CD4-positive, CD25-positive, alpha-beta regulatory T cell (primary cell): ENCODE results near the gene HDAC4. TPM values are rescaled to one million over a fixed set of nuclear protein-coding genes. Genes with fewer than 3 reads are reported as not detected.
A peak's percentile ranks its signal among the peaks of the same experiment; 100 is the strongest.

ENCODE experiments used
- ATAC-seq, 2 donors: fragments of 150-1000 bp; cut with Tn5 transposase; one replicate each; pipeline ENCODE4 v1.10.0; 2021; ENCODE audit warnings: low read depth in 2 of 2, moderate number of reproducible peaks in 2 of 2, moderate library complexity in 1 of 2
- DNase-seq, 3 donors: peaks; one replicate each; pipeline versions ENCODE4 v3.0.0 to v3.0.0-alpha.2; 2012 to 2022; ENCODE audit warnings: mixed read lengths in 1 of 3
- H3K27ac ChIP-seq: one replicate; pipeline ENCODE4 v1.7.0; 2013; ENCODE audit warnings: mild to moderate bottlenecking, low read length; ENCODE audit not compliant: insufficient read depth, poor library complexity, severe bottlenecking
- H3K27me3 ChIP-seq: one replicate; pipeline ENCODE4 v1.7.0; 2013; ENCODE audit warnings: low read length; ENCODE audit not compliant: control insufficient read depth, insufficient read depth
- H3K36me3 ChIP-seq: one replicate; pipeline ENCODE4 v1.7.0; 2013; ENCODE audit warnings: mild to moderate bottlenecking, low read length, moderate library complexity; ENCODE audit not compliant: control insufficient read depth, insufficient read depth
- H3K4me1 ChIP-seq: 2 replicates; pipeline ENCODE4 v1.7.0; 2013; ENCODE audit warnings: mild to moderate bottlenecking, low read length; ENCODE audit not compliant: insufficient read depth, control insufficient read depth, poor library complexity, severe bottlenecking
- H3K4me3 ChIP-seq: one replicate; pipeline ENCODE4 v1.7.0; 2013; ENCODE audit warnings: low read depth, mild to moderate bottlenecking, low read length, moderate library complexity
- H3K9me3 ChIP-seq, 2 experiments: 1 replicate in 1 of 2; 2 replicates in 1 of 2; pipeline ENCODE4 v1.7.0; 2013; ENCODE audit warnings: low read length in 2 of 2, mild to moderate bottlenecking in 1 of 2, moderate library complexity in 1 of 2; ENCODE audit not compliant: control insufficient read depth in 2 of 2
- H3K27ac Mint-ChIP-seq, 3 donors: one replicate each; pipeline ENCODE4 v1.8.0; 2020 to 2022; ENCODE audit warnings: mild to moderate bottlenecking in 3 of 3, mixed read lengths in 3 of 3, moderate library complexity in 2 of 3
- H3K27me3 Mint-ChIP-seq: one replicate; pipeline ENCODE4 v1.8.0; 2022; ENCODE audit warnings: mild to moderate bottlenecking, mixed read lengths
- H3K36me3 Mint-ChIP-seq: one replicate; pipeline ENCODE4 v1.8.0; 2020; ENCODE audit warnings: mixed read lengths
- H3K4me1 Mint-ChIP-seq, 4 donors: one replicate each; pipeline ENCODE4 v1.8.0; 2020 to 2022; ENCODE audit warnings: mixed read lengths in 4 of 4, mild to moderate bottlenecking in 1 of 4
- H3K4me3 Mint-ChIP-seq, 4 donors: one replicate each; pipeline ENCODE4 v1.8.0; 2020 to 2022; ENCODE audit warnings: mild to moderate bottlenecking in 4 of 4, mixed read lengths in 4 of 4, moderate library complexity in 3 of 4
- H3K9me3 Mint-ChIP-seq, 7 donors: one replicate each; pipeline ENCODE4 v1.8.0; 2020 to 2022; ENCODE audit warnings: mixed read lengths in 7 of 7, mild to moderate bottlenecking in 3 of 7, moderate library complexity in 2 of 7
- polyA plus RNA-seq, 4 donors: library from polyadenylated mRNA; unstranded; fragments of 300-500 nt; fragmentation: Illumina TruSeq; gene quantifications; one replicate each; pipeline ENCODE4 v1.2.3, GENCODE V29; 2021
- total RNA-seq: library from RNA; stranded (reverse); gene quantifications from one replicate; pipeline ENCODE4 v1.2.3, GENCODE V29; 2022

HDAC4 gene
- total and polyA plus RNA-seq, 5 donors from 2014 or later: 6.5 to 118 (median 8.6) TPM

GRCh38 chr2:239167011-239167673 is 233.7 kb downstream of the HDAC4 start:
- Mint-ChIP-seq H3K36me3 (peaks cover 36% of the 10 kb centered on the region), H3K27ac (no peak overlapping the region), H3K9me3 (peaks cover 0 to 15% (median 7%) of the 10 kb centered on the region in 7 donors), H3K4me1 (peaks cover 4 to 23% (median 7%) of the 10 kb centered on the region in 4 donors), H3K27me3 (no peaks in the 10 kb centered on the region), H3K4me3 (no peak overlapping the region)
- no peaks in the 10 kb centered on the region for H3K27me3 ChIP-seq
- peaks cover 14 to 16% of the 10 kb centered on the region in 2 experiments for H3K9me3 ChIP-seq
- no peak overlapping the region for H3K4me3 ChIP-seq
- no peak for DNase-seq
- ATAC-seq: no peak
- H3K27ac ChIP-seq: no peak overlapping the region
- peaks cover 4% of the 10 kb centered on the region for H3K4me1 ChIP-seq
- H3K36me3 ChIP-seq: peaks cover 69% of the 10 kb centered on the region

DNA sequence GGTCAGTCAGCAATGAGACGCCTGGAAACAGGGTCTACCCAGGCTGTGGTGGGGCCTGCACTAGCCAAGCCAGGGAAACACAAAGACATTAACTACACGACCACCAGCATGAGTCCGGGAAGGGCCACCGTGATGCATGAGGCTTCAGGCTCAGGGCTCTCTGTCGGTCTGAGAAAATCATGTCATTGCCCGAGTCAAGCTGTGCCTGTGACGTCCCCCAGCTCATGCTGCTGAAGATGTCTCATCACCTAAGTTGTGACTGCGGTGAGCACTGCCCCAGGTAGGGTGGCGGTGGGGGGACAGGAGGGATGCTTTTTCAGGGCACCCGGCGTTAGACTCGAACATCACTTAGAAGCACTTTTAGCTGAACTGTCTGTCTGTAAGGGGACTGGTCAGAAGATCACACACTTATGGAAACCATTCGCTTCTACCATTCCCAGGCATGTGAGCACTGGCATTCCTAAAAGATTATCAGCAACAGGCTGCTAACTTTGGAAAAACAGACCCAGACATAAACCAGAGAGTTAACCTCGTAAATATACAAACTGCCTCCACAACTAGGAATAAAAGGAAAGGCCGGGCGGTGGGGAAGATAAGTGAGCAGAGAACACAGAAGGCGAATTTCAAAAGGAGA is 234.5 kb downstream of the HDAC4 start:
- no peaks in the 10 kb centered on the region for H3K27me3 Mint-ChIP-seq
- peaks cover 0 to 10% (median 6%) of the 10 kb centered on the region in 7 donors for H3K9me3 Mint-ChIP-seq
- Histone ChIP-seq H3K4me3 (no peak overlapping the region), H3K36me3 (peaks cover 69% of the 10 kb centered on the region), H3K9me3 (peaks cover 9% of the 10 kb centered on the region in 2 experiments), H3K4me1 (peaks cover 4% of the 10 kb centered on the region), H3K27ac (no peak overlapping the region), H3K27me3 (no peaks in the 10 kb centered on the region)
- peaks cover 4 to 23% (median 7%) of the 10 kb centered on the region in 4 donors for H3K4me1 Mint-ChIP-seq
- DNase-seq (no peak), ATAC-seq (no peak)
- peaks cover 33% of the 10 kb centered on the region for H3K36me3 Mint-ChIP-seq
- peak overlapping the region in 1 of 3 donors; percentile 81 for H3K27ac Mint-ChIP-seq
- H3K4me3 Mint-ChIP-seq: no peak overlapping the region

GRCh38 chr2:239165206-239165831 is 235.5 kb downstream of the HDAC4 start:
- H3K4me3 Mint-ChIP-seq: peak overlapping the region in 1 of 4 donors; percentile 62
- peaks cover 4 to 23% (median 7%) of the 10 kb centered on the region in 4 donors for H3K4me1 Mint-ChIP-seq
- Histone ChIP-seq H3K9me3 (no peaks in the 10 kb centered on the region), H3K36me3 (peaks cover 69% of the 10 kb centered on the region), H3K27me3 (no peaks in the 10 kb centered on the region), H3K27ac (no peak overlapping the region), H3K4me1 (peaks cover 4% of the 10 kb centered on the region), H3K4me3 (no peak overlapping the region)
- H3K27me3 Mint-ChIP-seq: no peaks in the 10 kb centered on the region
- H3K36me3 Mint-ChIP-seq: peaks cover 33% of the 10 kb centered on the region
- H3K9me3 Mint-ChIP-seq: peaks cover 0 to 1% (median 0%) of the 10 kb centered on the region in 7 donors
- peak overlapping the region in 2 of 3 donors; percentile 27 to 75 for H3K27ac Mint-ChIP-seq
- ATAC-seq (no peak), DNase-seq (no peak)

- Histone ChIP-seq H3K27me3 (no peaks in the 10 kb centered on the region), H3K4me3 (no peak overlapping the region), H3K36me3 (peaks cover 72% of the 10 kb centered on the region), H3K9me3 (no peaks in the 10 kb centered on the region), H3K4me1 (peaks cover 4% of the 10 kb centered on the region), H3K27ac (no peak overlapping the region)
- peak overlapping the region in 2 of 4 donors; percentile 52 to 56 for H3K4me3 Mint-ChIP-seq
- DNase-seq (peak in 1 of 3 donors; percentile 37), ATAC-seq (peak in 1 of 2 donors; percentile 40)
- peak overlapping the region; percentile 16 to 75 (median 57) for H3K27ac Mint-ChIP-seq
- peaks cover 35% of the 10 kb centered on the region for H3K36me3 Mint-ChIP-seq
- peaks cover 0 to 1% (median 0%) of the 10 kb centered on the region in 7 donors for H3K9me3 Mint-ChIP-seq
- no peaks in the 10 kb centered on the region for H3K27me3 Mint-ChIP-seq
- H3K4me1 Mint-ChIP-seq: peaks cover 5 to 25% (median 9%) of the 10 kb centered on the region in 4 donors
Measured at GRCh38 chr2:239164335-239164871, 236.4 kb downstream of the HDAC4 start.

DNA sequence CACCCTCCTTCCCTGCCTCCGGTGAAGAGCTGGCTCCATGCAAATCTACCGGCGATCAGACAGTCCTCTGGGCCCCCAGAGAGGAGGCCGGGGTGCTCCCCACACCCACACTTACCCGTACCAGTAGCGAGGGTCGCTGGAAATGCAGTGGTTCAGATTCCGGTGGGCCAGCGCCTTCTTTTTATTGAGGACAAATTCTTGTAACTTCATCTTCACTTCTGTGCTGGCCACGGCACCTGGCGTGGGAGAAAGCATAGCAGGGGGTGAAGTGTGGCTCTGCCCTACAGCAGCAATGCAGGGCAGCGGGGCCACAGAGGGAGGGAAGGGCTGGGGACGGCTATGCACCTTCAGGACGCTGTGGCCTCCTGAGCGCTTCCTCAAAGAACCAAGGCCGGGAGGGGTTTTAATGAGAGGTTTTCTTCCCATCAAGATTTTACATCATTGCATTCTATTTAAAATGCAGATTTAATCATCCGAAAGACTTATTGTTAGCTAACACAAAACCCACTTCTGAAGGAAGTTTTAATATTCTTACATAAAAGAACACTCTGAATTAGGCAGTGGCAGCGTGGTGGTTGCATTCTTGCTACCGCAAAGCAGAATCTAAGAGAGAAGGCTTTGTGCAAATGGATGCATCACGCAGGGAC is 237.0 kb downstream of the HDAC4 start:
- H3K4me1 Mint-ChIP-seq: peaks cover 5 to 25% (median 9%) of the 10 kb centered on the region in 4 donors
- no peaks in the 10 kb centered on the region for H3K27me3 Mint-ChIP-seq
- H3K9me3 Mint-ChIP-seq: peaks cover 0 to 1% (median 0%) of the 10 kb centered on the region in 7 donors
- peaks cover 4% of the 10 kb centered on the region for H3K4me1 ChIP-seq
- DNase-seq (no peak), ATAC-seq (no peak)
- no peaks in the 10 kb centered on the region for H3K27me3 ChIP-seq
- no peaks in the 10 kb centered on the region for H3K9me3 ChIP-seq
- H3K27ac Mint-ChIP-seq: peak overlapping the region; percentile 16 to 75 (median 57)
- H3K27ac ChIP-seq: no peak overlapping the region
- H3K36me3 ChIP-seq: peaks cover 67% of the 10 kb centered on the region
- H3K4me3 ChIP-seq: no peak overlapping the region
- H3K4me3 Mint-ChIP-seq: peak overlapping the region in 2 of 4 donors; percentile 52 to 63
- peaks cover 38% of the 10 kb centered on the region for H3K36me3 Mint-ChIP-seq

DNA sequence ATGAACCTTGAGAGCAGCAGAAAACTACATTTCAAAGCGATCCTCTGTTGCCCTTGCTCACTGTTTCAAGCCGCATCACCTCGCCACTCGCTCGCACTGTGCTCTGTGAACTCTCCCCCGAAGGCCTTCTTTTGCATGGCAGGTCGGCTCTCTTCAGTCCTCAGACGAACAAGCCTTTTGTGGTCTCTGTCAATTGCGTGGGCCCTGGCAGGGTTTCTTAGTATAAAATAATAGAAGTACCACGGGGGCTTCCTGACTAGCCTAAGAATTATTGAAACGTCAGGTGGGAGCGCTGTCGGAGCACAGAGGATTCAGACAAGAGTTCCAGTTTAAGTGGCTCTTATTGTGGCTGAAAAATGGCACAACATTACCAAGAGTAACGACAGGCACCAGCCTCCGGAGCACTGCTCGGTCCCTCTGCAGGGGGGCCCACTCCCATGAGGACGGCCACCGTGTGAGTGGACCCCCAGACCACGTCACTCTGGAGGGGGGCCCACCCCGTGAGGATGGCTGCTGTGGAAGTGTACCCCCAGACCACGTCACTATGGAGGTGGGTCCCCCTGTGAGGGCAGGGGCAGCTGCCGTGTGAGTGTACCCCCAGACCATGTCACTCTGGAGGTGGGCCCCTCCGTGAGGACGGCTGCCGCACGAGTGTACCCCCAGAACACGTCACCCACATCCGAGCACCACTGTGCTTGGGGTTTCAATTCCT is 237.7 kb downstream of the HDAC4 start:
- peak overlapping the region in 1 of 4 donors; percentile 84 for H3K4me3 Mint-ChIP-seq

More for the DNA sequence above, 237.7 kb downstream of the HDAC4 start:
- H3K4me3 ChIP-seq: no peak overlapping the region
- H3K27me3 Mint-ChIP-seq: no peaks in the 10 kb centered on the region
- H3K4me1 Mint-ChIP-seq: peaks cover 5 to 25% (median 9%) of the 10 kb centered on the region in 4 donors
- H3K9me3 ChIP-seq: no peaks in the 10 kb centered on the region
- no peak overlapping the region for H3K27ac ChIP-seq
- peaks cover 67% of the 10 kb centered on the region for H3K36me3 ChIP-seq
- H3K27ac Mint-ChIP-seq: peak overlapping the region in 1 of 3 donors; percentile 75
- peaks cover 40% of the 10 kb centered on the region for H3K36me3 Mint-ChIP-seq
- H3K4me1 ChIP-seq: peaks cover 4% of the 10 kb centered on the region
- ATAC-seq (no peak), DNase-seq (no peak)
- no peaks in the 10 kb centered on the region for H3K27me3 ChIP-seq
- H3K9me3 Mint-ChIP-seq: peaks cover 0 to 1% (median 0%) of the 10 kb centered on the region in 7 donors
